ENCODE measurements around the gene PSMC2.

PSMC2 gene

DNA sequence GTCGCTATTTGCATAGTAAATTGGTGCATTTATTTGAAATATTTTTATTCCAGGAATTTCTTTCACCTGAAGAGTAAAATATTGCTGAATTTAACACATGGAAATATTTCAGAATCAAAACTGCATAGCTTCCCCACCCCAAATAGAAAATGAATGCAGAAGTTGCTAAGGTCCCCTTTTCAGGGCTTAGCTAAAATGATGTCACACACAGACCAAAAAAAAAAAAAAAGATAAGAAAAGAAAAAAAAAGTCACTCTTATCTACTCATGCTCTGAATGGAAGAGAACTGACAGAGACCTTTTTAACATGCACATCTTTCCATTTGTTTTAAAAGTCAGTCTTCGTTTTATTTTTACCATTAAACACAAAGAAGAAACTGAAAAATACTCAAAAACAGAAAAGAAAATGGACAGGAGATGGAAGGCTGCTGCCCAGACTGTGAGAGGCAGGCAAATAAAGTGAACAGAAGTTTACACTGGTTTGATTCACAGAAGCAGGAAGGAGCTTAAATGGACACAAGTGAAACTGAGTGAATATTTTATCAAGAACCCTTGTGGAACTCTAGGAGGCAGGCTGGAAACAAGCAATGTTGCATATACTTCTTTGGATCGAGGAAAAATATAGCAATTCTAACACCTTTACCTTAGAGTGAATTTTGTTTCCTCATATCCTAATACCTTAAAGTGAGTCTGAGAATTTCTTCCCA is 32.0 kb downstream of the PSMC2 start:
- Mint-ChIP-seq H3K36me3 (ENCODE audit: low read depth) (no peaks in the 10 kb centered on the region), H3K4me1 (no peaks in the 10 kb centered on the region), H3K27me3 (ENCODE audit: low read depth) (peaks cover 4% of the 10 kb centered on the region), H3K4me3 (no peak overlapping the region), H3K9me3 (no peaks in the 10 kb centered on the region), H3K27ac (no peak overlapping the region)
- TF ChIP-seq, protein P1, sequence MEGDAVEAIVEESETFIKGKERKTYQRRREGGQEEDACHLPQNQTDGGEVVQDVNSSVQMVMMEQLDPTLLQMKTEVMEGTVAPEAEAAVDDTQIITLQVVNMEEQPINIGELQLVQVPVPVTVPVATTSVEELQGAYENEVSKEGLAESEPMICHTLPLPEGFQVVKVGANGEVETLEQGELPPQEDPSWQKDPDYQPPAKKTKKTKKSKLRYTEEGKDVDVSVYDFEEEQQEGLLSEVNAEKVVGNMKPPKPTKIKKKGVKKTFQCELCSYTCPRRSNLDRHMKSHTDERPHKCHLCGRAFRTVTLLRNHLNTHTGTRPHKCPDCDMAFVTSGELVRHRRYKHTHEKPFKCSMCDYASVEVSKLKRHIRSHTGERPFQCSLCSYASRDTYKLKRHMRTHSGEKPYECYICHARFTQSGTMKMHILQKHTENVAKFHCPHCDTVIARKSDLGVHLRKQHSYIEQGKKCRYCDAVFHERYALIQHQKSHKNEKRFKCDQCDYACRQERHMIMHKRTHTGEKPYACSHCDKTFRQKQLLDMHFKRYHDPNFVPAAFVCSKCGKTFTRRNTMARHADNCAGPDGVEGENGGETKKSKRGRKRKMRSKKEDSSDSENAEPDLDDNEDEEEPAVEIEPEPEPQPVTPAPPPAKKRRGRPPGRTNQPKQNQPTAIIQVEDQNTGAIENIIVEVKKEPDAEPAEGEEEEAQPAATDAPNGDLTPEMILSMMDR (IDR thresholded peaks at IDR 0.05; ENCODE audit: unreplicated experiment in 3 of 3) = no peak

DNA sequence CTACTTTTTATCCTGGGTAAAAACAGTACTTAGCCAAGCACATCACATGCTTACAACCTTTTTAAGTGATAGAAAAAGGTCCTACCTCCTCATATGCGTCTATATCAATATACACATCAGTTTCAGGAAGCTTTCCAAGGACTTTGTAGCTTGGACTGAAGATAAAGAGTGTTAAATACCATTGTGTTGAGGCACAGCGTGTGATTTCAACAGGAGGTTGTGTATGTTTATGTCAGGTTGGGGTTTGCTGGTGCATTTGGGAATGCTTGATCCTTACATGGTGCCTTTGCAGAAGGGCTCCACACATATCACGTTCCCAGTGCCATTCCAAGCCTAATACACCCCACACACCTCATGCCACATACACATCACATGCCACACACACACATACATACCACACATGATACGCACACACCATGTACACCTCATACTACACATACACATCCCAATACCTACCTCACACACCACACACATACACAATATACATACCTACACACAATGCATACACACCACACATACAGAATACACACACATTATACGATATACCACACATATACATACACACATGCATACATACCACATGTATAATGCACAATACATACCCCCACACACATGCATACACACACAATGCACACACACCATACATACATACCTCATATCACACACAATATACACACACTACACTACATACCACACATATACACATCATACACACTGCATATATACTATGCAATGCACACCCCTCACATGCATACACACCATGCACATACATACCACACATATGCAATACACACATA is 33.1 kb downstream of the PSMC2 start:
- Mint-ChIP-seq H3K4me3 (no peak overlapping the region), H3K4me1 (no peaks in the 10 kb centered on the region), H3K36me3 (ENCODE audit: low read depth) (no peaks in the 10 kb centered on the region), H3K27me3 (ENCODE audit: low read depth) (peaks cover 4% of the 10 kb centered on the region), H3K9me3 (no peaks in the 10 kb centered on the region), H3K27ac (no peak overlapping the region)
- TF ChIP-seq, protein P1 (IDR thresholded peaks at IDR 0.05; ENCODE audit: unreplicated experiment in 3 of 3) = no peak

DNA sequence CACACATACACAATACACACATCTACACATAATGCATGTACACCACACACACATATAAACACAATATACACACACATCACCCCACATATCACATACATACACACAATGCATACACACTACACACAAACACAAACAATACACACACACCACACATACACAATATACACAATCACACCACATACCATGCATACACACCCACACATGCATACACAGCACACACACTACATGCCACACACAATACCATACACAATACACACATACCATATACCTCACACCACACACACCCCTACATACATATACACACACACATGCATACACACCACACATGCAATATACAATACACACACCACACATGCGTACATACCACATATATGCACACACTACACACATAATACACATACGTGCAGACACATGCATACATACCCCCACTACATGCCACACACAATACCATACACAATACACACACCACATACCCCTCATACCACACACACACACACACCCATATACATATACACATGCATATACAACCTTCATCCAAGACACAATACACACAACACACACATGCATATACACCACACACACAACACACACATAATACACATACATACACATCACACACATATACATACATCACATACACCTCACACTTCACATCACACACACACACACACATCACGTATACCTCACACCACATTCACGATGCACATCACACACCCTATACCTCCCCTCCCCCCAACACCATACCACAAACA is 34.0 kb downstream of the PSMC2 start:
- Mint-ChIP-seq H3K9me3 (no peaks in the 10 kb centered on the region), H3K27me3 (ENCODE audit: low read depth) (peaks cover 4% of the 10 kb centered on the region), H3K4me3 (no peak overlapping the region), H3K4me1 (no peaks in the 10 kb centered on the region), H3K36me3 (ENCODE audit: low read depth) (no peaks in the 10 kb centered on the region), H3K27ac (no peak overlapping the region)
- TF ChIP-seq, protein P1 (IDR thresholded peaks at IDR 0.05; ENCODE audit: unreplicated experiment in 3 of 3) = no peak

DNA sequence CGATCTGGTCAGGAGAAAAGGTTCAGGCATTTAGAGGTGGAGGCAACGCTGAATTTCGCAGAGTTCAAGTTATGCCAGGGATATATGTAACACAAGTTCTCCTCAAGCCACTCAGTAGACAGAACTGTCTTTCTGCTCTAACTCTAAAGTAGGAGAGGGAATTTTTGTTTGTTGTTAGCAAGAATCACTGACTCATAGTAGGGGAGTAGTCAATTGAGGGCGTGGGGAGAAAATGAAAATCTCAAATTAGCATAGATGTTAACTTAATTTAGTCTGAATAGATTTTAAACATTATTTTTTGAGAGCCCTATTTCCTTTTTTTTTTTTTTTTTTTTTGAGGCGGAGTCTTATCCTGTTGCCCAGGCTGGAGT is 34.6 kb downstream of the PSMC2 start:
- Mint-ChIP-seq H3K27me3 (ENCODE audit: low read depth) (peaks cover 4% of the 10 kb centered on the region), H3K4me3 (no peak overlapping the region)
- TF ChIP-seq, protein P1 (IDR thresholded peaks at IDR 0.05; ENCODE audit: unreplicated experiment in 3 of 3) = no peak

DNA sequence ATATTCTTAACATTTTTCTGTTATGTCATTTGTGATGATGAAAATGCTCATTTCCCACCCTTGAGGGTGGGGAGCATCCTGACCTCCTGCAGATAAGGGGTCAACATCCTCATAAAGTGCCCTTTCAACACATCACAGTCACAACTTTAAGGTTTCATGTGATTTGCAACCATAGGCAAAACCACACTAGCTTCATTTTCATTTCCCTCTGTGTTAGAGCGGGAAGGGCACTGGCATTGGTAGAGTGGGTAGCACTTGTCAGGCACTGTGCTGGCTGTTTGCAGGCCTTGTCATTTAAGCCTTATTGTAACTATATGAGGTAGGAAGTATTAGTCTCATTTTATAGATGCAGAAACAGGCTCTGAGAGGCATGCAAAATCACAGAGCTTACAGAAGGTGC is 39.8 kb downstream of the PSMC2 start:
- no peaks in the 10 kb centered on the region for H3K4me1 Mint-ChIP-seq

More for the DNA sequence above, 34.6 kb downstream of the PSMC2 start:
- H3K27ac Mint-ChIP-seq = no peak overlapping the region
- no peaks in the 10 kb centered on the region for H3K4me1 Mint-ChIP-seq
- no peaks in the 10 kb centered on the region for H3K36me3 Mint-ChIP-seq (ENCODE audit: low read depth)
- no peaks in the 10 kb centered on the region for H3K9me3 Mint-ChIP-seq

More for the DNA sequence above, 39.8 kb downstream of the PSMC2 start:
- Mint-ChIP-seq H3K27me3 (ENCODE audit: low read depth) (no peaks in the 10 kb centered on the region), H3K36me3 (ENCODE audit: low read depth) (no peaks in the 10 kb centered on the region), H3K27ac (no peak overlapping the region), H3K9me3 (no peaks in the 10 kb centered on the region), H3K4me3 (no peak overlapping the region)
- TF ChIP-seq, protein P1 (IDR thresholded peaks at IDR 0.05; ENCODE audit: unreplicated experiment in 3 of 3) = no peak

Data from nephron (organoid).